SK-N-MC (cell line): Measurements from ENCODE around the gene TGFBI.

Source experiments
- DNase-seq: peaks from one replicate; pipeline ENCODE4 v3.0.0-alpha.2; 2011; ENCODE audit warnings: low read depth, low spot score
- H3K27ac ChIP-seq: fragments of 200-600 bp; sonication (generic); 2 replicates; pipeline ENCODE4 v1.5.1; 2016; ENCODE audit warnings: mixed run types
- H3K36me3 ChIP-seq: fragments of 200-600 bp; sonication (generic); 2 replicates; pipeline ENCODE4 v1.6.1; 2017; ENCODE audit warnings: antibody characterized with exemption, low read length, mixed read lengths; ENCODE audit not compliant: insufficient read depth
- H3K4me3 ChIP-seq: fragments of 200-600 bp; sonication (generic); 2 replicates; pipeline ENCODE4 v1.5.1; 2016
- H3K9ac ChIP-seq: fragments of 200-600 bp; sonication (generic); 2 replicates; pipeline ENCODE4 v1.8.0; 2017; ENCODE audit warnings: mixed run types, mixed read lengths; ENCODE audit not compliant: insufficient read length
- H3K9me3 ChIP-seq: fragments of 200-600 bp; sonication (generic); 2 replicates; pipeline ENCODE4 v1.6.1; 2017; ENCODE audit warnings: low read depth, mild to moderate bottlenecking, antibody characterized with exemption, low read length, moderate library complexity, mixed read lengths
- EZH2 ChIP-seq: fragments of 200-600 bp; sonication (generic); IDR thresholded peaks from one replicate; pipeline ENCODE4 v1.6.1; 2017; ENCODE audit warnings: antibody characterized with exemption
- FOXP2 ChIP-seq: optimal IDR thresholded peaks from 2 replicates; pipeline ENCODE3; 2011; ENCODE audit warnings: mild to moderate bottlenecking, moderate library complexity; ENCODE audit not compliant: insufficient read depth; ENCODE audit errors: extremely low read length, control extremely low read depth
- POLR2AphosphoS5 ChIP-seq: IDR thresholded peaks from 2 replicates; pipeline ENCODE4 v1.6.1; 2012; ENCODE audit warnings: mild to moderate bottlenecking, low read depth, low read length, borderline replicate concordance

Gene TGFBI

DNA sequence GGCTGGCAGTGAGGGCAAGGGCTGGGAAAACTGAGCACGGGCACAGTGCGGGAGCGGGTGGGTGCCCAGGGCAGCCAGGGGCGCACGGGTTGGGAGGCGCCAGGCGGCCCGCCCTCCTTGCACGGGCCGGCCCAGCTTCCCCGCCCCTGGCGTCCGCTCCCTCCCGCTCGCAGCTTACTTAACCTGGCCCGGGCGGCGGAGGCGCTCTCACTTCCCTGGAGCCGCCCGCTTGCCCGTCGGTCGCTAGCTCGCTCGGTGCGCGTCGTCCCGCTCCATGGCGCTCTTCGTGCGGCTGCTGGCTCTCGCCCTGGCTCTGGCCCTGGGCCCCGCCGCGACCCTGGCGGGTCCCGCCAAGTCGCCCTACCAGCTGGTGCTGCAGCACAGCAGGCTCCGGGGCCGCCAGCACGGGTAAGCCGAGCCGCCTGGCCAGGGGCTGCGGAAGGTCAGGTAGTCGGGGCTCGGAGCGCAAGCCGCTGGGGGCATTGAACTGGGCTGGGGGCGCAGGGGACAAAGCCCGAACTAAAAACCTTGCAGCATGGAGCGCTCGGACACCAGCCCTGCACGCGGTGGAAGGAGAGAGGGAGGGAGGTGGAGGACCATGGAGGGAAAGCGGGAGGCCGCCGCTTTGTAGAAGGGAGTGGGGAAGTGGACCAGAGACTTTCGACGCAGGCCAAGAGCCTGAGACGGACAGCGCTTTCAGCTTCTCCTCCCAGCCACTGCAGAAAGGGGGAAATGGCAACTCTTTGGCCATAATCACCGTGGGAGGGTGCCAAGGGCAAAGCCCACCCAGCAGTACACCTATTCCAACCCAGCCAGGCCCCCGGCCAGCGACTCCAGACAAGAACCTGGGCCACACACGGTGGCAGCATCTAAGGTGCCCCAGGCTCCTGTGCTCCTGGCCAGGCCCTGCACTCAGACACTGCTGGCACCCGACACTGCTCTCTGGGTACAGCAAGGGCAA lies at the start of gene TGFBI:
Gene TGFBI (plus strand): TSS at position 207 of the 961 bp plus-strand sequence. CDS start 68 bp downstream, at position 275.
- no peak within 1 kb of the TSS for H3K9ac ChIP-seq
- no peak within 1 kb of the TSS for H3K4me3 ChIP-seq
- no peak within 1 kb of the TSS for H3K27ac ChIP-seq
- no peaks in the 10 kb centered on the region for H3K36me3 ChIP-seq
- no peak for DNase-seq
- no peaks in the 10 kb centered on the region for H3K9me3 ChIP-seq
- TF ChIP-seq POLR2AphosphoS5 (no peak), EZH2 (no peak), FOXP2 (no peak)

DNA sequence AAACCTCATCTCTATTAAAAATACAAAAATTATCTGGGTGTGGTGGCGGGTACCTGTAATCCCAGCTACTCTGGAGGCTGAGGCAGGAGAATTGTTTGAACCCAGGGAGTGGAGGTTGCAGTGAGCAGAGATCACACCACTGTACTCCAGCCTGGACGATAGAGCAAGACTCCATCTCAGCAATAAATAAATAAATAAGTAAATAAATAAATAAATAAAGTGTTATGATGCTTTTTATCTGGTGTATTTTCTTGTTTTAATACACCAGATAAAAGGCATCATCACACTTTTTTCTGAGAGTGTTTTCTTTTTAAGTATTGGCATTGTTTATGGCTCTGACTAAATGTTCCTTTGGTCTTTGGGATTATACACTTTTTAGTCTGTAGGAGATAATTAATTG lies 49.8 kb upstream of the TGFBI start:
- H3K4me3 ChIP-seq = no peak overlapping the region
- no peak for TF ChIP-seq EZH2
- no peak for TF ChIP-seq POLR2AphosphoS5
- no peak for TF ChIP-seq FOXP2
- DNase-seq = no peak
- H3K27ac ChIP-seq = no peak overlapping the region
- H3K9me3 ChIP-seq = no peaks in the 10 kb centered on the region
- no peaks in the 10 kb centered on the region for H3K36me3 ChIP-seq
- no peak overlapping the region for H3K9ac ChIP-seq

DNA sequence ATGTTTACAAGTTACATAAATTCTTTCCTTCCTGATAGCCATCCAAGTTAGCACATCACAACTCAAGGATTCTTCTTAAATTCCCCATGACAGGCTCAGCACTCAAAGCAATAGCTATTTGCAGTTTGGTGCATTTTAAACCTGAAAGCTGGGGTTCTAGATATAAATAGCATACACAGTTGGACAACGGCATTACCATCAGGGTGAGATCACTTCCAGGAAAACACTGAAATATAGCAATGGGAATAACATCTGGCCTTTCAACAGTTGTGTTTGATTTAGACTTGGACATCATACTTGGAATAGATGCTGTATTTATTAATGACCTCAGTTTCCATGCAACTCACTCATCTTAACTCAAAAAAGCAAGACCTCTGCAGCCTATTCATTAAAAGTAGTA lies 49.3 kb upstream of the TGFBI start:
- TF ChIP-seq FOXP2 = no peak
- TF ChIP-seq POLR2AphosphoS5 = no peak
- no peak for TF ChIP-seq EZH2
- no peak overlapping the region for H3K9ac ChIP-seq
- H3K27ac ChIP-seq = no peak overlapping the region
- no peak overlapping the region for H3K4me3 ChIP-seq
- DNase-seq = no peak
- H3K36me3 ChIP-seq = no peaks in the 10 kb centered on the region
- H3K9me3 ChIP-seq = no peaks in the 10 kb centered on the region

DNA sequence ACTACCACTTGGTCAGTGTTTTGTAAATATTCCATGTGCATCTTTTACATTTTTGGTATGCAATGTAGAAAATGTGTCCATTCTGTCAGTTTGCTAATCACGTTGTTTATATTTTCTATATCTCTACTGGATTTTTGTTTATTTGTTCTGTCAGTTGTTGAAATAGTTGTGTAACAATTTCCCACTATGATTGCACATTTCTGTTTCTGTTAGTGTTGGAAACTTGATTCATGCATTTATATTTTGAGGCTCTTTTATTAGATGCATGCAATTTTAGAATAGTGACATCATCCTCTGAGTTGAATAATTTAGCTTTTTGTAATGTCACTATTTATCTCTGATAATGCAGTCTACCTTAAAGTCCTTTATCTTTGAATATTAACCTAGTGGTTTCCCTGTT lies 48.2 kb upstream of the TGFBI start:
- Histone ChIP-seq H3K9ac (no peak overlapping the region), H3K4me3 (no peak overlapping the region), H3K27ac (no peak overlapping the region), H3K9me3 (no peaks in the 10 kb centered on the region), H3K36me3 (no peaks in the 10 kb centered on the region)
- TF ChIP-seq FOXP2 = no peak
- no peak for TF ChIP-seq EZH2
- TF ChIP-seq POLR2AphosphoS5 = no peak
- DNase-seq = no peak

DNA sequence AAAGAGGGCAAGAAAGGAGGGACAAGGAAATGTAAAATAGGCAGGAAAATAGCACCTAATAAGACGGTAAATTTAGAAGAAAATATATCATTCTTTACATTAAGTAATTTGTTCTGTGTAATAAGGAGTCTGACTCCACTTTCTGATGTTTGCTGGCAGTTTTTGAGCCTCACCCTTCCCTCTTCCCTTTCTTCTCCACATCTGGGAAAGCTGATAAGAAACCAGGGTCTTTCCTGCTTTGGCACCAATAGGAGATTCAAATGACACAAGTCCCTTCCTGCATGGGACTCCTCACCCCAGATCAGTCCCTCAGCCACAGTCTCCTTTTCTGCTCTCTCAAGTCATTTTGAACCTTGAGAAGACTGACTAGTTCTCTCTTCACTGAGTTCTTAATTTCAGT lies 42.8 kb upstream of the TGFBI start:
- H3K4me3 ChIP-seq = no peak overlapping the region
- TF ChIP-seq FOXP2 = no peak
- TF ChIP-seq POLR2AphosphoS5 = no peak
- TF ChIP-seq EZH2 = no peak
- no peak overlapping the region for H3K27ac ChIP-seq
- no peaks in the 10 kb centered on the region for H3K36me3 ChIP-seq
- no peaks in the 10 kb centered on the region for H3K9me3 ChIP-seq
- H3K9ac ChIP-seq = no peak overlapping the region
- no peak for DNase-seq

DNA sequence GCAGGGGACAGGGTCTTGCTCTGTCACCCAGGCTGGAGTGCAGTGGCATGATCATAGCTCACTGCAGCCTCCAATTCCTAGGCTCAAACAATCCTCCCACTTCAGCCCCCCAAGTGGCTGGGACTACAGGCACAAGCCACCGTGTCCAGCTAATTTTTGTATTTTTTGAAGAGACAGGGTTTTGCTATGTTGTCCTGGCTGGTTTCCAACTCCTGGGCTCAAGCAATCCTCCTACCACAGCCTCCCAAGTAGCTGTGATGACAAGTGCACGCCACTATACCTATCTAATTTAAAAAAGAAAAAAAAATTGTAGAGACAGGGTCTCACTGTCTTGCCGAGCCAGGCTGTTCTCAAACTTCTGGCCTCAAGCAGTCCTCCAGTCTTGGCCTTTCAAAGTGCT lies 42.4 kb upstream of the TGFBI start:
- Histone ChIP-seq H3K9ac (no peak overlapping the region), H3K9me3 (no peaks in the 10 kb centered on the region), H3K36me3 (no peaks in the 10 kb centered on the region), H3K27ac (no peak overlapping the region), H3K4me3 (no peak overlapping the region)
- DNase-seq = no peak
- TF ChIP-seq POLR2AphosphoS5 (no peak), FOXP2 (no peak), EZH2 (no peak)

DNA sequence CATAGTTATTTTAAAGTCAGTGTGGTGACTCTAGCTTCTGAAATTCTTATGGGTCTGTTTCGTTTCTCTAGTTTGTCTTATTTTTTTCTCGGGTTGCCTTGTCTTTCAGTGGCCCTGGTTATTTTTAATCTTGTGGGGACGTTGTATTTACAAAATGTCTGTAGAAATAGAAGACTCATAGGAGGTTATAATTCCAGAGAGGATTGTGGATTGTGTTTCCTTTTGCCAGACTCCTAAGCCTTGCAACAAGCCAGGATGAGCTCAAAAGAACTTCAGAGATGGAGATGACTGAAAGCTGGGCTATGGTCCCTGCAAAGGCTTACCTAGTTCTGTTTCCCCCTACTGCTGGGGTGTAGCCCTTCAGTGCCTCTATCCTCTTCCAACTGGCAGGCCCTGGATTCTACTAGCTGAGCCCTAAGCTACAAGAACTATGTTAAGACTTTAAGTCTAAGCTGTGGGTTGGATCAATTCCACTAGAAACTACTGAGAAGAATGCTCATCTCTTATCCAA lies 41.8 kb upstream of the TGFBI start:
- H3K4me3 ChIP-seq = no peak overlapping the region
- H3K27ac ChIP-seq = no peak overlapping the region
- TF ChIP-seq POLR2AphosphoS5 = no peak
- no peak for TF ChIP-seq EZH2
- no peak for TF ChIP-seq FOXP2
- no peak for DNase-seq
- no peak overlapping the region for H3K9ac ChIP-seq
- H3K9me3 ChIP-seq = no peaks in the 10 kb centered on the region
- no peaks in the 10 kb centered on the region for H3K36me3 ChIP-seq

DNA sequence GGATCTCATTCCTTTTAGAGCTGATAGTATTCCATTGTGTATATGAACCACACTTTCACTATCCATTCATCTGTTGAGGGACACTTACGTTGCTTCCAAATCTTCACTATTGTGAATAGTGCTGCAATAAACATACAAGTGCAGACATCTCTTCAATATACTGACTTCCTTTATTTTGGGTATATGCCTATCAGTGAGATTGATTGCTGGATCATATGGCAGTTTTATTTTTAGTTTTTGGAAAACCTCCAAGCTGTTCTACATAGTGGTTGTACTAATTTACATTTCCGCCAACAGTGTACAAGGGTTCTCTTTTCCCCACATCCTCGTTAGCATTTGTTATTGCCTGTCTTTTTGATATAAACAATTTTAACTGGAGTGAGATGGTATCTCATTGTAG lies 40.2 kb upstream of the TGFBI start:
- no peak overlapping the region for H3K9ac ChIP-seq
- H3K4me3 ChIP-seq = no peak overlapping the region
- H3K27ac ChIP-seq = no peak overlapping the region
- no peaks in the 10 kb centered on the region for H3K36me3 ChIP-seq
- no peaks in the 10 kb centered on the region for H3K9me3 ChIP-seq
- no peak for TF ChIP-seq FOXP2
- no peak for TF ChIP-seq POLR2AphosphoS5
- no peak for TF ChIP-seq EZH2
- no peak for DNase-seq
